RWPE1 (cell line): ENCODE results near the gene PXMP2.
"Not testable (repeated sequence)": the region's sequence is repeated elsewhere in the genome, so short reads cannot be mapped to it uniquely, and the experiment has no call there.

ENCODE experiments used
- CTCF ChIA-PET: fragments of 350-600 bp; sonication (Branson Sonifier 250); formaldehyde crosslinking; extraction: SDS; loops from one replicate; lab custom pipeline; 2021; lab: Yijun Ruan, JAX
- POLR2A ChIA-PET: fragments of 400-600 bp; formaldehyde crosslinking; extraction: SDS; loops from one replicate; lab custom pipeline; 2020; ENCODE audit warnings: antibody characterized with exemption; ENCODE audit not compliant: low non-redundant PET; lab: Yijun Ruan, JAX
- DNase-seq: peaks from one replicate; pipeline ENCODE4 v3.0.0; 2012; ENCODE audit warnings: low spot score
- H3K27ac ChIP-seq: fragments of 450-650 bp; 2 replicates; pipeline ENCODE4 v1.5.1; 2017
- CTCF ChIP-seq: fragments of 450-650 bp; conservative IDR thresholded peaks from 2 replicates; pipeline ENCODE4 v1.5.1; 2017; ENCODE audit warnings: low read depth, mild to moderate bottlenecking

PXMP2 gene

GRCh38 chr12:132747896-132748295 lies 60.5 kb downstream of the PXMP2 start:
- POLR2A ChIA-PET, result no interaction called here
- CTCF ChIA-PET, result no interaction called here
- no peak for DNase-seq
- no peak for TF ChIP-seq CTCF
- H3K27ac ChIP-seq, result no peak overlapping the region

- no peak for DNase-seq
- no peak for TF ChIP-seq CTCF
- CTCF ChIA-PET, result no interaction called here
- POLR2A ChIA-PET, result no interaction called here
- no peak overlapping the region for H3K27ac ChIP-seq
Observed at GRCh38 chr12:132748319-132748718, 60.9 kb downstream of the PXMP2 start.

GRCh38 chr12:132753670-132754069 lies 66.3 kb downstream of the PXMP2 start:
- DNase-seq, POLR2A ChIA-PET, H3K27ac ChIP-seq: not testable (repeated sequence)
- CTCF ChIA-PET, result interaction anchor here (0.7 kb wide), 1 partner anchor 21 kb away, joined by 3 read pairs; no protein-coding TSS in a partner anchor

GRCh38 chr12:132754160-132754932 lies 67.0 kb downstream of the PXMP2 start:
- DNase-seq, result no peak
- no peak overlapping the region for H3K27ac ChIP-seq
- POLR2A ChIA-PET, result no interaction called here
- CTCF ChIA-PET, result no interaction called here
- no peak for TF ChIP-seq CTCF
